HG03442 (cell line): ENCODE data around the gene PAGR1.
"Not testable (repeated sequence)": the region's sequence is repeated elsewhere in the genome, so short reads cannot be mapped to it uniquely, and the experiment has no call there.

Experiments
- ATAC-seq: cut with Tn5 transposase; IDR thresholded peaks from one replicate; pipeline ENCODE4 v1.9.1; 2021; ENCODE audit warnings: mild to moderate bottlenecking, moderate library complexity; ENCODE audit not compliant: unreplicated experiment

Gene PAGR1

GRCh38 chr16:29815793-29816693 is at the start of gene PAGR1:
PAGR1 (plus strand) TSS chr16:29816152; CDS start chr16:29816526, 374 bp downstream.
- ATAC-seq: peak; percentile 47

GRCh38 chr16:29766571-29766970 is 49.4 kb upstream of the PAGR1 start:
- no peak for ATAC-seq

GRCh38 chr16:29767062-29767461 is 48.9 kb upstream of the PAGR1 start:
- ATAC-seq: no peak

GRCh38 chr16:29769507-29769906 is 46.4 kb upstream of the PAGR1 start:
- ATAC-seq: no peak

- no peak for ATAC-seq
These were observed 45.6 kb upstream of the PAGR1 start for GRCh38 chr16:29770250-29770929.

- not testable (repeated sequence) for ATAC-seq
These were observed 43.6 kb upstream of the PAGR1 start for GRCh38 chr16:29772330-29772729.

- ATAC-seq: no peak
These were observed 41.2 kb upstream of the PAGR1 start for GRCh38 chr16:29774730-29775129.

GRCh38 chr16:29775742-29776408 is 40.1 kb upstream of the PAGR1 start:
- no peak for ATAC-seq

- ATAC-seq: no peak
These were observed 38.2 kb upstream of the PAGR1 start, which contains the start of gene ZG16 for GRCh38 chr16:29777576-29778350. ZG16 (plus strand) TSS chr16:29778256; CDS start chr16:29779267, 1,011 bp downstream.

- no peak for ATAC-seq
These were observed 36.5 kb upstream of the PAGR1 start for GRCh38 chr16:29779474-29779873.

- not testable (repeated sequence) for ATAC-seq
These were observed 32.6 kb upstream of the PAGR1 start for GRCh38 chr16:29783094-29783953.

- no peak for ATAC-seq
These were observed 31.8 kb upstream of the PAGR1 start for GRCh38 chr16:29784157-29784556.

GRCh38 chr16:29784901-29785500 is 31.0 kb upstream of the PAGR1 start:
- no peak for ATAC-seq

- not testable (repeated sequence) for ATAC-seq
These were observed 28.8 kb upstream of the PAGR1 start for GRCh38 chr16:29787155-29787554.

GRCh38 chr16:29789775-29790182 is 26.2 kb upstream of the PAGR1 start:
- ATAC-seq: no peak

GRCh38 chr16:29790183-29790948 is 25.6 kb upstream of the PAGR1 start, which contains the start of gene KIF22:
KIF22 (plus strand) TSS chr16:29790751; CDS start chr16:29790760, 9 bp downstream.
- ATAC-seq: peak; percentile 91

GRCh38 chr16:29790949-29791844 is 24.8 kb upstream of the PAGR1 start:
- ATAC-seq: peak; percentile 17
